ENCODE results near the gene ROPN1.
"Not testable (repeated sequence)": the region's sequence is repeated elsewhere in the genome, so short reads cannot be mapped to it uniquely, and the experiment has no call there.

DNA sequence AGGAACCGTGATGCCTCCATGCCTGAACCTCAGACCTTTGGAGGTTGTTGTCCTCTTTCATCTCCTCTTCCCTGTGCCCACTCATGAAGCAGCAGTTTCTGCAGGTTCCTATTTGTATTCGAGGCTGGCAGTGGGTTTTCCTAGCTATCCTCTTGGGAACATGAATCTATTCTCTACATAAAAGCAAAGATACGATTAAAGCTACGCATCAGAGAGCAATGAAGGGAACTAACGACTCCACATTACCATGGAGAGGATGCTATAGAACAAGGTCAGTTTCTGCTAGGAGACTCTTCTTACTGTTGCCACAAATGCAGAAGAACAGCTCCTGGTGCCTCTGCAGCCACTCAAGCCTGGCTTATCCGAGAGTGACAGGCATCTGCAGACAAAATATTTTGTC lies 9.4 kb upstream of the ROPN1 start:
- TF ChIP-seq, protein P1, sequence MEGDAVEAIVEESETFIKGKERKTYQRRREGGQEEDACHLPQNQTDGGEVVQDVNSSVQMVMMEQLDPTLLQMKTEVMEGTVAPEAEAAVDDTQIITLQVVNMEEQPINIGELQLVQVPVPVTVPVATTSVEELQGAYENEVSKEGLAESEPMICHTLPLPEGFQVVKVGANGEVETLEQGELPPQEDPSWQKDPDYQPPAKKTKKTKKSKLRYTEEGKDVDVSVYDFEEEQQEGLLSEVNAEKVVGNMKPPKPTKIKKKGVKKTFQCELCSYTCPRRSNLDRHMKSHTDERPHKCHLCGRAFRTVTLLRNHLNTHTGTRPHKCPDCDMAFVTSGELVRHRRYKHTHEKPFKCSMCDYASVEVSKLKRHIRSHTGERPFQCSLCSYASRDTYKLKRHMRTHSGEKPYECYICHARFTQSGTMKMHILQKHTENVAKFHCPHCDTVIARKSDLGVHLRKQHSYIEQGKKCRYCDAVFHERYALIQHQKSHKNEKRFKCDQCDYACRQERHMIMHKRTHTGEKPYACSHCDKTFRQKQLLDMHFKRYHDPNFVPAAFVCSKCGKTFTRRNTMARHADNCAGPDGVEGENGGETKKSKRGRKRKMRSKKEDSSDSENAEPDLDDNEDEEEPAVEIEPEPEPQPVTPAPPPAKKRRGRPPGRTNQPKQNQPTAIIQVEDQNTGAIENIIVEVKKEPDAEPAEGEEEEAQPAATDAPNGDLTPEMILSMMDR (conservative IDR thresholded peaks at IDR 0.05; ENCODE audit: low read length): not testable (repeated sequence)
- not testable (repeated sequence) for TF ChIP-seq EZH2phosphoT487 (IDR thresholded peaks at IDR 0.05; ENCODE audit: borderline replicate concordance, low read depth, low read length)
